A549 (cell line): ENCODE data around the gene ZDHHC24. TPM values are rescaled to one million over a fixed set of nuclear protein-coding genes. Genes with fewer than 3 reads are reported as not detected.

Source experiments
- ATAC-seq, 2 experiments: fragments of 200-7000 bp in 1 of 2; fragments of >200 bp in 1 of 2; cut with Nextera tagmentation in 1 of 2; cut with Tn5 transposase in 1 of 2; 3 replicates each; pipeline versions ENCODE4 v1.8.0 to v1.9.1; 2018 to 2020; ENCODE audit warnings: mild to moderate bottlenecking in 1 of 2, moderate library complexity in 1 of 2
- CTCF ChIA-PET: fragments of 300-600 bp; sonication (Branson Sonifier 250); formaldehyde crosslinking; extraction: SDS; loops from one replicate; lab custom pipeline; 2021; ENCODE audit warnings: antibody characterized with exemption, inconsistent platforms; lab: Yijun Ruan, JAX
- POLR2A ChIA-PET: fragments of 350-600 bp; formaldehyde crosslinking; extraction: SDS; loops from one replicate; lab custom pipeline; 2021; ENCODE audit warnings: antibody characterized with exemption, inconsistent platforms; lab: Yijun Ruan, JAX
- DNase-seq, 2 experiments: peaks; one replicate each; pipeline versions ENCODE4 v3.0.0 to v3.0.0-alpha.2; 2011 to 2016; ENCODE audit warnings: low read depth in 1 of 2, low spot score in 1 of 2
- FAIRE-seq: peaks from 2 replicates; lab custom pipeline; 2011; peaks lifted over from hg19 to GRCh38; lab: Jason Lieb, UNC
- H3K27ac ChIP-seq, 2 experiments: fragments of >200 bp; sonication (Bioruptor Twin); formaldehyde crosslinking; 3 replicates each; pipeline ENCODE4 v1.5.1; 2016 to 2017
- H3K4me1 ChIP-seq: fragments of >200 bp; sonication (Bioruptor Twin); formaldehyde crosslinking; 3 replicates; pipeline ENCODE4 v1.6.1; 2016
- H3K4me2 ChIP-seq: fragments of >200 bp; sonication (Bioruptor Twin); formaldehyde crosslinking; 3 replicates; pipeline ENCODE4 v1.6.1; 2016
- H3K4me3 ChIP-seq: fragments of >200 bp; sonication (Bioruptor Twin); formaldehyde crosslinking; 3 replicates; pipeline ENCODE4 v1.5.1; 2016
- H3K9me3 ChIP-seq: fragments of >200 bp; sonication (Bioruptor Twin); formaldehyde crosslinking; 3 replicates; pipeline ENCODE4 v1.6.1; 2016
- BHLHE40 ChIP-seq: IDR thresholded peaks from 2 replicates; pipeline ENCODE4 v1.6.1; 2012; ENCODE audit warnings: low read depth, low read length, inconsistent platforms
- CBX2 ChIP-seq: fragments of 200-600 bp; sonication (generic); IDR thresholded peaks from 2 replicates; pipeline ENCODE4 v1.6.1; 2016; ENCODE audit warnings: low read depth, mild to moderate bottlenecking, borderline replicate concordance
- CBX8 ChIP-seq: fragments of 200-600 bp; sonication (generic); IDR thresholded peaks from 2 replicates; pipeline ENCODE4 v1.6.1; 2016
- CHD4 ChIP-seq: fragments of 200-600 bp; sonication (generic); IDR thresholded peaks from 2 replicates; pipeline ENCODE4 v1.6.1; 2016; ENCODE audit warnings: antibody characterized with exemption, mild to moderate bottlenecking, borderline replicate concordance
- CTCF ChIP-seq: fragments of >200 bp; sonication (Bioruptor Twin); formaldehyde crosslinking; IDR thresholded peaks from 3 replicates; pipeline ENCODE4 v1.5.1; 2016
- EHF ChIP-seq: fragments of 250-450 bp; sonication (Bioruptor Pico); IDR thresholded peaks from 2 replicates; pipeline ENCODE4 v1.5.0; 2020; ENCODE audit warnings: mild to moderate bottlenecking
- ESRRA ChIP-seq: fragments of 150-350 bp; IDR thresholded peaks from 2 replicates; pipeline ENCODE4 v1.6.1; 2014; ENCODE audit warnings: mild to moderate bottlenecking, low read length, borderline replicate concordance
- FOXS1 ChIP-seq: fragments of 250-450 bp; sonication (Bioruptor Pico); IDR thresholded peaks from 2 replicates; pipeline ENCODE4 v1.5.0; 2020; ENCODE audit warnings: mild to moderate bottlenecking, moderate library complexity
- HOXB13 ChIP-seq: fragments of 250-450 bp; sonication (Bioruptor Pico); IDR thresholded peaks from 2 replicates; pipeline ENCODE4 v1.5.0; 2020; ENCODE audit warnings: low read depth, mild to moderate bottlenecking, moderate library complexity
- HOXB5 ChIP-seq: fragments of 250-450 bp; sonication (Bioruptor Pico); IDR thresholded peaks from 2 replicates; pipeline ENCODE4 v1.5.0; 2020; ENCODE audit warnings: mild to moderate bottlenecking, moderate library complexity
- KDM1A ChIP-seq: fragments of 200-600 bp; sonication (generic); IDR thresholded peaks from 2 replicates; pipeline ENCODE4 v1.6.1; 2016; ENCODE audit warnings: low read depth, mild to moderate bottlenecking
- MAFK ChIP-seq: fragments of 450-650 bp; IDR thresholded peaks from 2 replicates; pipeline ENCODE4 v1.6.1; 2014; ENCODE audit not compliant: partially characterized antibody
- MAX ChIP-seq: IDR thresholded peaks from 2 replicates; pipeline ENCODE4 v1.6.1; 2012
- MYC ChIP-seq: IDR thresholded peaks from 2 replicates; pipeline ENCODE4 v1.6.1; 2012; ENCODE audit warnings: mild to moderate bottlenecking, inconsistent platforms, low read length, improper control_type of control experiment, borderline replicate concordance
- NFE2L2 ChIP-seq: fragments of 150-350 bp; conservative IDR thresholded peaks from 2 replicates; pipeline ENCODE4 v1.6.1; 2014; ENCODE audit warnings: low read length
- PBX3 ChIP-seq: IDR thresholded peaks from 2 replicates; pipeline ENCODE4 v1.6.1; 2012
- PHF8 ChIP-seq: fragments of 200-600 bp; sonication (generic); IDR thresholded peaks from 2 replicates; pipeline ENCODE4 v1.6.1; 2016; ENCODE audit warnings: low read depth, mild to moderate bottlenecking, antibody characterized with exemption, moderate library complexity, borderline replicate concordance
- POLR2AphosphoS2 ChIP-seq: conservative IDR thresholded peaks from 2 replicates; pipeline ENCODE4 v1.6.1; 2012; ENCODE audit warnings: low read length, improper control_type of control experiment, inconsistent platforms
- REST ChIP-seq: fragments of 200-600 bp; sonication (generic); IDR thresholded peaks from 2 replicates; pipeline ENCODE4 v1.6.1; 2016; ENCODE audit warnings: antibody characterized with exemption, mild to moderate bottlenecking, moderate library complexity
- RFX5 ChIP-seq: fragments of 450-650 bp; IDR thresholded peaks from 2 replicates; pipeline ENCODE4 v1.7.1; 2014; ENCODE audit warnings: antibody characterized with exemption, mild to moderate bottlenecking, moderate library complexity
- ZC3H11A ChIP-seq: fragments of 450-650 bp; IDR thresholded peaks from 2 replicates; pipeline ENCODE4 v1.6.1; 2014; ENCODE audit warnings: antibody characterized with exemption, mild to moderate bottlenecking
- WGBS: methylation state at CpG from one replicate; pipeline ENCODE4 v1.1.6; 2017; ENCODE audit errors: missing lambda C conversion rate; 5-methylcytosine and 5-hydroxymethylcytosine counted together
- polyA plus RNA-seq, 4 experiments: library from polyadenylated mRNA; depleted of rRNA in 3 of 4; stranded (reverse); fragments of >200 nt; fragmentation: RNase III in 1 of 4; extraction: RNeasy Plus Mini Kit Qiagen cat#74134 plus additional on column Dnase treatment in 1 of 4; gene quantifications; 2 replicates in 3 of 4; 3 replicates in 1 of 4; pipeline ENCODE4 v1.2.3, GENCODE V29; 2011 to 2017

The ZDHHC24 gene
- polyA plus RNA-seq, 2 of the 4 experiments (the other 2 are of a cell fraction), result 8.6 to 8.7 TPM

- ChIA-PET POLR2A (interaction anchor here (1.6 to 2.3 kb wide), 2 partner anchors 12 kb away, joined by 4 to 12 read pairs; partner anchors contain the start of gene DPP3), CTCF (interaction anchor here (0.7 to 6.2 kb wide), 16 partner anchors 8 to 328 kb away, joined by 3 to 27 read pairs (median 4); partner anchors contain the start of genes DPP3 and MRPL11)
- ATAC-seq, result no peak
- FAIRE-seq, result no peak
- no peak overlapping the region for H3K27ac ChIP-seq
- H3K9me3 ChIP-seq, result no peaks in the 10 kb centered on the region
- no peak for DNase-seq
- no peaks in the 10 kb centered on the region for H3K4me1 ChIP-seq
- TF ChIP-seq MYC, result no peak
- TF ChIP-seq ZC3H11A, result no peak
- TF ChIP-seq NFE2L2, result no peak
- no peak for TF ChIP-seq HOXB5 (CRISPR knock-in tag)
- no peak for TF ChIP-seq POLR2AphosphoS2
- no peak for TF ChIP-seq ESRRA
- TF ChIP-seq CHD4, result no peak
- no peak for TF ChIP-seq KDM1A
- no peak for TF ChIP-seq BHLHE40
- no peak for TF ChIP-seq MAFK
- TF ChIP-seq RFX5, result no peak
- no peak for TF ChIP-seq PHF8
- TF ChIP-seq CBX2, result no peak
- TF ChIP-seq REST, result no peak
- no peak for TF ChIP-seq EHF (CRISPR knock-in tag)
- TF ChIP-seq PBX3, result no peak
- no peak for TF ChIP-seq FOXS1 (CRISPR knock-in tag)
- TF ChIP-seq CBX8, result no peak
- TF ChIP-seq MAX, result no peak
- no peak overlapping the region for H3K4me2 ChIP-seq
- WGBS, result 92% methylated on average over 7 of the region's 10 CpGs
- no peak overlapping the region for H3K4me3 ChIP-seq
Measured at GRCh38 chr11:66492161-66492865, 53.5 kb downstream of the ZDHHC24 start.

GRCh38 chr11:66491315-66491935 is 54.4 kb downstream of the ZDHHC24 start:
- H3K9me3 ChIP-seq, result no peaks in the 10 kb centered on the region
- DNase-seq (no peak), ATAC-seq (peak; percentile 69 to 83; a peak in 4 of 6 replicates), FAIRE-seq (no peak)
- TF ChIP-seq CTCF (0 out of 3 replicates have a peak, but pooled peaks have one; percentile 11), HOXB13 (CRISPR knock-in tag) (no peak)
- H3K4me3 ChIP-seq, result no peak overlapping the region
- 73% methylated on average over 19 of the region's 20 CpGs for WGBS
- no peak overlapping the region for H3K27ac ChIP-seq
- no peak overlapping the region for H3K4me2 ChIP-seq
- H3K4me1 ChIP-seq, result no peaks in the 10 kb centered on the region
- ChIA-PET POLR2A (interaction anchor here (2.3 kb wide), 1 partner anchor 11 kb away, joined by 12 read pairs; the partner anchor contains the start of gene DPP3), CTCF (interaction anchor here (0.7 to 6.2 kb wide), 19 partner anchors 8 to 343 kb away, joined by 3 to 27 read pairs (median 4); partner anchors contain the start of genes DPP3 and MRPL11)
